Activated T-helper 17 cell treated with anti-CD3 and anti-CD28 coated beads, Interleukin-2, amount 50 U/mL, for 72 hours (primary cell): ENCODE results near the gene SFXN1. TPM values are rescaled to one million over a fixed set of nuclear protein-coding genes. Genes with fewer than 3 reads are reported as not detected.

ENCODE experiments used
- ATAC-seq: fragments of 150-1000 bp; cut with Tn5 transposase; replicated peaks from 2 replicates; pipeline ENCODE4 v1.10.0; 2021; ENCODE audit warnings: mild to moderate bottlenecking, moderate library complexity
- H3K27ac Mint-ChIP-seq: one replicate; pipeline ENCODE4 v1.8.0; 2022; ENCODE audit warnings: mixed read lengths
- H3K27me3 Mint-ChIP-seq: one replicate; pipeline ENCODE4 v1.8.0; 2022; ENCODE audit warnings: mixed read lengths
- H3K36me3 Mint-ChIP-seq: one replicate; pipeline ENCODE4 v1.8.0; 2022; ENCODE audit warnings: low read depth, mild to moderate bottlenecking, mixed read lengths
- H3K4me1 Mint-ChIP-seq: one replicate; pipeline ENCODE4 v1.8.0; 2022; ENCODE audit warnings: mixed read lengths
- H3K4me3 Mint-ChIP-seq: one replicate; pipeline ENCODE4 v1.8.0; 2022; ENCODE audit warnings: mild to moderate bottlenecking, mixed read lengths
- H3K9me3 Mint-ChIP-seq: one replicate; pipeline ENCODE4 v1.8.0; 2022; ENCODE audit warnings: mixed read lengths
- total RNA-seq, 2 donors: library from RNA; stranded (reverse); gene quantifications; one replicate each; pipeline ENCODE4 v1.2.3, GENCODE V29; 2022

SFXN1 gene
- total RNA-seq, 2 donors from 2014 or later: 225 to 256 TPM

DNA sequence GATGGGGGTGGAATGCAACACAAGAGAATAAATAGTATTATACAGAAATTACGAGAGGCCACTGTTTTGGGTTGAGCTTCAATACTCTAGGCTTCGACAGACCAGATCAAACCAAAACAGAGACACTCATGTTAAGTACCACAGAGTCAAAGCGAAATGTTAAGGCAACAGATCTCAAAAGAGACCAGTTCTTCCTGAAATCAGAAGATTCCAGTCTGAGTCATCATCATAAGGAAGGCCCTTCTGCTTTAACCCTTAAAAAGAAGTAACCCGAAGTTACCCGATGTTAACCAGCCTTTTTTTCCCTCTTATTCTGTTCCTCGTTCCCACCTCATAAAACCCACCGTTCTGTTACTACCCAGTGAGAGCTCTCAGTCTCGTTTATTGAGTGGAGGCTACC, 75.9 kb downstream of the SFXN1 start:
- H3K9me3 Mint-ChIP-seq: no peaks in the 10 kb centered on the region
- H3K4me3 Mint-ChIP-seq: no peak overlapping the region
- H3K36me3 Mint-ChIP-seq: no peaks in the 10 kb centered on the region
- H3K27ac Mint-ChIP-seq: no peak overlapping the region
- no peak for ATAC-seq
- H3K27me3 Mint-ChIP-seq: peaks cover 17% of the 10 kb centered on the region
- no peaks in the 10 kb centered on the region for H3K4me1 Mint-ChIP-seq

- no peaks in the 10 kb centered on the region for H3K9me3 Mint-ChIP-seq
- no peak overlapping the region for H3K4me3 Mint-ChIP-seq
- H3K4me1 Mint-ChIP-seq: no peaks in the 10 kb centered on the region
- H3K27me3 Mint-ChIP-seq: peaks cover 17% of the 10 kb centered on the region
- H3K36me3 Mint-ChIP-seq: no peaks in the 10 kb centered on the region
- H3K27ac Mint-ChIP-seq: no peak overlapping the region
- no peak for ATAC-seq
These were observed 76.9 kb downstream of the SFXN1 start for GRCh38 chr5:175555168-175555785.

GRCh38 chr5:175556794-175557193, 78.4 kb downstream of the SFXN1 start:
- Mint-ChIP-seq H3K36me3 (no peaks in the 10 kb centered on the region), H3K27me3 (peaks cover 21% of the 10 kb centered on the region), H3K9me3 (no peaks in the 10 kb centered on the region), H3K4me3 (no peak overlapping the region), H3K4me1 (no peaks in the 10 kb centered on the region), H3K27ac (no peak overlapping the region)
- no peak for ATAC-seq

- Mint-ChIP-seq H3K36me3 (no peaks in the 10 kb centered on the region), H3K27ac (no peak overlapping the region), H3K27me3 (peaks cover 23% of the 10 kb centered on the region), H3K9me3 (no peaks in the 10 kb centered on the region), H3K4me3 (no peak overlapping the region), H3K4me1 (no peaks in the 10 kb centered on the region)
- ATAC-seq: no peak
These were observed 79.4 kb downstream of the SFXN1 start for GRCh38 chr5:175557778-175558177.

- peaks cover 18% of the 10 kb centered on the region for H3K27me3 Mint-ChIP-seq
- no peak for ATAC-seq
- H3K4me3 Mint-ChIP-seq: no peak overlapping the region
- H3K9me3 Mint-ChIP-seq: no peaks in the 10 kb centered on the region
- no peak overlapping the region for H3K27ac Mint-ChIP-seq
- no peaks in the 10 kb centered on the region for H3K4me1 Mint-ChIP-seq
- H3K36me3 Mint-ChIP-seq: no peaks in the 10 kb centered on the region
These were observed 80.6 kb downstream of the SFXN1 start for GRCh38 chr5:175558801-175559480.

DNA sequence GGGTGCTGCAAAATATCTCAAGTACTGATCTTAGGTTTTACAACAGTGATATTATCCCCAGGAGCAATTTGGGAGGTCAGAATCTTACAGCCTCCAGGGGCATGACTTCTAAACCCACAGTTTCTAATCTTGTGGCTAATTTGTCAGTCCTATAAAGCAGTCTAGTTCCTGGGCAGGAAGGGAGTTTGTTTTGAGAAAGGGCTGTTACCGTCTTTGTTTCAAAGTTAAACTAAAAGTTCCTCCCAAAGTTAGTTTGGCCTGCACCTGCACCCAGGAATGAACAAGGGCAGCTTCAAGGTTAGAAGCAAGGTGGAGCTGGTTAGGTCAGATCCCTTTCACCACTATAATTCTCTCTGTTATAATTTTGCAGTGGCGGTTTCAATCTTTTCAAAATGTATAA, 81.7 kb downstream of the SFXN1 start:
- H3K27ac Mint-ChIP-seq: no peak overlapping the region
- H3K27me3 Mint-ChIP-seq: peaks cover 11% of the 10 kb centered on the region
- no peaks in the 10 kb centered on the region for H3K4me1 Mint-ChIP-seq
- no peaks in the 10 kb centered on the region for H3K36me3 Mint-ChIP-seq
- H3K4me3 Mint-ChIP-seq: no peak overlapping the region
- no peaks in the 10 kb centered on the region for H3K9me3 Mint-ChIP-seq
- ATAC-seq: no peak

DNA sequence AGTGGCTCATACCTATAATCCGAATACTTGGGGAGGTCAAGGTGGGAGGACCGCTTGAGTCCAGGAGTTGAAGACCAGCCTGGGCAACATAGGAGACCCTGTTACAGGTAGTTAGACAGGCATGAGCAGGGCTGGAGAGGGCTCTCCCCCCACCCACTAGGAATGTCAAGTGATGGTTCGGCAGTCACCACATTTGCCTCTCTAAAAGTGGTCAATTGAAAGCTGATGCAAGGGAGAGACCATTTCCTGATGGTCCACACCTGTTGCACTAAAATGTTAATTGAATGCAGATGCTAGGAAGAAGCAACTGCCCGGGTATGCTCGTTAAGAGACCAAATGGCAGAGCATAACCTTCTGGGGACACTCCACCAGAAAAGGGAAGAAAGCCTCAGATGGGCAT, 82.7 kb downstream of the SFXN1 start:
- Mint-ChIP-seq H3K27ac (no peak overlapping the region), H3K36me3 (no peaks in the 10 kb centered on the region), H3K4me1 (no peaks in the 10 kb centered on the region), H3K27me3 (peaks cover 11% of the 10 kb centered on the region), H3K9me3 (no peaks in the 10 kb centered on the region), H3K4me3 (no peak overlapping the region)
- no peak for ATAC-seq

DNA sequence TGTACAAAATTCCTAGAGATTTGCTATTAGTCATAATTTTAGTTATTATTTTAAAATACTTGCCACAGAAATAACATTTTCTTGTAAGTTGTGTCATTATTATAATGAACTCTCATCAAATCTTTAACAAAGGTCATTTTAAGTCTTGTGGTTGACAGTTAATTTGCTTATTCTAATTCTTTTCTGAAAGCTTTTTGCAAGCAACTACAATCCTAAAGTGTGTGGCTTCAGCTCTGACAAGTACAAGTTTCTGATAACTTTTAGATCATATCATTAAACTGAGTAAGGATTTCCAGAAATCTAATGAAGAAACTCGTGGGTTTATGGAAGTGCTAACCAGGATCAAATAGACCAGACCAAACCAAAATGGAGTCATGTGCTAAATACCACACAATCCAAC, 86.4 kb downstream of the SFXN1 start:
- no peaks in the 10 kb centered on the region for H3K36me3 Mint-ChIP-seq
- H3K9me3 Mint-ChIP-seq: no peaks in the 10 kb centered on the region
- ATAC-seq: no peak

GRCh38 chr5:175566697-175567096, 88.3 kb downstream of the SFXN1 start:
- H3K27me3 Mint-ChIP-seq: peaks cover 8% of the 10 kb centered on the region
- no peaks in the 10 kb centered on the region for H3K4me1 Mint-ChIP-seq
- H3K4me3 Mint-ChIP-seq: no peak overlapping the region
- no peaks in the 10 kb centered on the region for H3K9me3 Mint-ChIP-seq
- no peak overlapping the region for H3K27ac Mint-ChIP-seq
- peak; percentile 74 for ATAC-seq
- H3K36me3 Mint-ChIP-seq: no peaks in the 10 kb centered on the region

More for the DNA sequence above, 86.4 kb downstream of the SFXN1 start:
- H3K4me1 Mint-ChIP-seq: no peaks in the 10 kb centered on the region
- no peak overlapping the region for H3K27ac Mint-ChIP-seq
- H3K27me3 Mint-ChIP-seq: peaks cover 11% of the 10 kb centered on the region
- no peak overlapping the region for H3K4me3 Mint-ChIP-seq

DNA sequence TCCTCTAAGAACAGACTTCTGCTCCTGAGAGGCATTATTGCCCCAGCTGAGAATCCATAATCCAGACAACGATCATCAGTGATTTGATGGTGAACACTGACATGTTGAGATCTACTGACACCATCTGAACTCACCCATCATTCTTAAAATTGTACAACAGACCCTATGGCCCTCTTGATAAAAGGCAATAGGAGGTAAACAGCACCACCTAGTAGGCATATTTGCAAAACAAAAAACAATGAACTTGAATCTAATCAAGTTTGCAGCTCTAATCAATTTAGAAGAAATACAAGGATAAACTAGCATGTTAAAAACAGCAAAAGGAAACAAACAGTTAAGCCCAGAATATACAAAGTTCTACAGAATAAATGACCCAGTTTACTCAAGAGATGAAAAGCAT, 89.6 kb downstream of the SFXN1 start:
- H3K36me3 Mint-ChIP-seq: no peaks in the 10 kb centered on the region
- no peak for ATAC-seq
- H3K27me3 Mint-ChIP-seq: peaks cover 7% of the 10 kb centered on the region
- H3K4me3 Mint-ChIP-seq: no peak overlapping the region
- H3K9me3 Mint-ChIP-seq: no peaks in the 10 kb centered on the region
- no peaks in the 10 kb centered on the region for H3K4me1 Mint-ChIP-seq
- no peak overlapping the region for H3K27ac Mint-ChIP-seq

DNA sequence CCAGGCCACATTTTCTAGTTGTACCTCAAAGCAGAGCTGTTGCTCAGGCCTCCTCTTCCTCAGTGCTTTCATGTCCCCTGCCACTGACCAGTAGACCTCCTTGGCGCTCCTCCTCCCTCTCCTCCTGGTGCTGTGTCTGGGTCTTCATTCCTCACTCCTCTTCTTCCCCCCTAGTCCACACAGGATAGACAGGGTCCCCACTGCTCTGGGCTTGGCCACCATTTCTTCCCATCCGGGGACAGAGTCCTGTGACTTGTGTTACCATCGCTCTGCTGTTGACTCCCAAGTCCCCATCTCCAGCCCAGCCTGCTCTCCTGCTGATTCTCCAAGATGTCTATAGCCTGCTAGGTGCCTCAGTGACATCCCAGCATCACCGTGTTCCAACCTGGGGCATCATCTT, 91.3 kb downstream of the SFXN1 start:
- no peaks in the 10 kb centered on the region for H3K9me3 Mint-ChIP-seq
- H3K36me3 Mint-ChIP-seq: no peaks in the 10 kb centered on the region
- no peaks in the 10 kb centered on the region for H3K4me1 Mint-ChIP-seq
- ATAC-seq: no peak
- no peak overlapping the region for H3K27ac Mint-ChIP-seq
- H3K27me3 Mint-ChIP-seq: peaks cover 11% of the 10 kb centered on the region
- no peak overlapping the region for H3K4me3 Mint-ChIP-seq

DNA sequence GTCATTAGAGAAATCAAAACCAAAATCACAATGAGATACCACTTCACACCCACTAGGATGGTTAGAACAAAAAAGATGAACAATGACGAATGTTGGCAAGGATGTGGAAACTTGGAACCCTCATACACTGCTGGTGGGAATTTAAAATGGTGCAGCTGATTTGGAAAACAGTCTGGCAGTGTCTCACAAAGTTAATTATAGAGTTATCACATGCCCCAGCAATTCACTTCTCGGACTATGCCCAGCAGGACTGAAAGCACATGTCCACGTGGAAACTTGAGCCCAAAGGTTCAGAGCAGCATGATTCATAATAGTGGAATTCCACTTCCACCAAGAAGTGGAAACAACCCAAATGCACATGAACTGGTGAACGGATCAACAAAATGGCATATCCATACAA, 94.5 kb downstream of the SFXN1 start:
- H3K4me1 Mint-ChIP-seq: no peaks in the 10 kb centered on the region
- no peak overlapping the region for H3K4me3 Mint-ChIP-seq
- no peaks in the 10 kb centered on the region for H3K9me3 Mint-ChIP-seq
- H3K27me3 Mint-ChIP-seq: peaks cover 15% of the 10 kb centered on the region
- H3K27ac Mint-ChIP-seq: no peak overlapping the region
- H3K36me3 Mint-ChIP-seq: no peaks in the 10 kb centered on the region
- ATAC-seq: no peak

DNA sequence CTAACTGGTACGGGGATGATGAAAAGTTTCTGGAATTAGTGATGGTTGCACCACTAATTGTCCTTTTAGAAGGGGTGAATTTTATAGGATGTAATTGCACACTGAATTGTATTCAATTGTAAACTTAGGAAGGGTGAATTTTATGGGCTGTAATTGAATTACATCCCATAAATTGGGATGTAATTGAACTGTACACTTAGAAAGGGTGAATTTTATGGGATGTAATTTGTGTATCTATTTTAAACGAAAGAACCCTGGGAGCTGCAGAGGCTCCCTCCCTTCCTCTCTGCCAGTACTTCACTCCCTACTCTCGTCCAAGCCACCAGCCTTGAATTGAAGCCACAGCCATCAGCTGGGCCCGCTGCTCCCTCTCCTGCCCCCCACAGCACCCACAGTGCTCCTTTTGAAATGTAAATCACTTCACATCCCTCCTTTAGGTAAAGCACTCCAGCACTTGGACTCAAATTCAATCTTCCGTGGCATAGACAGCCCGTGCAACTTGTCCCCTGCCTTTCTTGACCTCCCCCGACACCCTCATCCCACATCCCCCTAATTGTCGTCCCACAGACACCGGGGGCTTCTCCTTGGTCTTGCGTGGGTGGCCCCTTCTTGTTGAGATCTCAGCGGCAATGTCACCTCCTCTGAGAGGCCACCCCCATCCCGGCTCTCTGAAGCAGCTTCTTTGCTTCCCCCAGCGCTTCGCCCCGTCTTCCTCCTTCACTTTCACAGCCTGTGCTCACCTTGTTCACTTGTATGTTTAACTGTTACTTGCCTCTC, 95.3 kb downstream of the SFXN1 start:
- Mint-ChIP-seq H3K27me3 (peaks cover 15% of the 10 kb centered on the region), H3K4me3 (no peak overlapping the region)

DNA sequence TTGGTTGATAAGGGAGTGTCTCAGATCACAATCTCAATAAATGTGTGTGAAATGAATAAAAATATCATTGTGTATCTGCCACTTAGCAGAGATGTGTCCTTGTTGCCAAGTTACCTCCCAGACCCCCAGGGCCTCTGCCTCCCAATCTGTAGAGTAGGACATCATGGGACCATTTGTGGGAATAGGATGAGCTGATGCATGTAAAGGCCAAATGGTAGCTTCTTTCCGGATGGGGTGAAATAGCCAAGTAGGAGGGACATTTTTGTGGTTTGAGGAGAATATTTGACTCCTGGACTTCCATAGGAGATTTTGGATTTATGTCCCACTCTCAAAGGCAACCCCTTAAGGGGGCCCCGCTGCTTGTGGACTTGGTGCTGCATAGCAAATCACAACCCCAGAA, 96.9 kb downstream of the SFXN1 start:
- Mint-ChIP-seq H3K4me1 (no peaks in the 10 kb centered on the region), H3K27me3 (peaks cover 18% of the 10 kb centered on the region), H3K9me3 (no peaks in the 10 kb centered on the region), H3K27ac (no peak overlapping the region), H3K36me3 (no peaks in the 10 kb centered on the region), H3K4me3 (no peak overlapping the region)
- no peak for ATAC-seq

More for the DNA sequence above, 95.3 kb downstream of the SFXN1 start:
- Mint-ChIP-seq H3K9me3 (no peaks in the 10 kb centered on the region), H3K27ac (no peak overlapping the region), H3K4me1 (no peaks in the 10 kb centered on the region), H3K36me3 (no peaks in the 10 kb centered on the region)
- ATAC-seq: no peak

GRCh38 chr5:175576096-175576495, 97.7 kb downstream of the SFXN1 start:
- Mint-ChIP-seq H3K36me3 (no peaks in the 10 kb centered on the region), H3K4me1 (no peaks in the 10 kb centered on the region), H3K27ac (no peak overlapping the region), H3K27me3 (peaks cover 18% of the 10 kb centered on the region), H3K9me3 (no peaks in the 10 kb centered on the region), H3K4me3 (no peak overlapping the region)
- ATAC-seq: no peak
